A549 (cell line): Measurements from ENCODE around the gene RNF43. TPM values are rescaled to one million over a fixed set of nuclear protein-coding genes. Genes with fewer than 3 reads are reported as not detected.
A peak's percentile ranks its signal among the peaks of the same experiment; 100 is the strongest.

ENCODE experiments used
- ATAC-seq, 2 experiments: fragments of 200-7000 bp in 1 of 2; fragments of >200 bp in 1 of 2; cut with Nextera tagmentation in 1 of 2; cut with Tn5 transposase in 1 of 2; 3 replicates each; pipeline versions ENCODE4 v1.8.0 to v1.9.1; 2018 to 2020; ENCODE audit warnings: mild to moderate bottlenecking in 1 of 2, moderate library complexity in 1 of 2
- CTCF ChIA-PET: fragments of 300-600 bp; sonication (Branson Sonifier 250); formaldehyde crosslinking; extraction: SDS; loops from one replicate; lab custom pipeline; 2021; ENCODE audit warnings: antibody characterized with exemption, inconsistent platforms; lab: Yijun Ruan, JAX
- POLR2A ChIA-PET: fragments of 350-600 bp; formaldehyde crosslinking; extraction: SDS; loops from one replicate; lab custom pipeline; 2021; ENCODE audit warnings: antibody characterized with exemption, inconsistent platforms; lab: Yijun Ruan, JAX
- DNase-seq, 2 experiments: peaks; one replicate each; pipeline versions ENCODE4 v3.0.0 to v3.0.0-alpha.2; 2011 to 2016; ENCODE audit warnings: low read depth in 1 of 2, low spot score in 1 of 2
- FAIRE-seq: peaks from 2 replicates; lab custom pipeline; 2011; peaks lifted over from hg19 to GRCh38; lab: Jason Lieb, UNC
- H3K27ac ChIP-seq, 2 experiments: fragments of >200 bp; sonication (Bioruptor Twin); formaldehyde crosslinking; 3 replicates each; pipeline ENCODE4 v1.5.1; 2016 to 2017
- H3K4me1 ChIP-seq: fragments of >200 bp; sonication (Bioruptor Twin); formaldehyde crosslinking; 3 replicates; pipeline ENCODE4 v1.6.1; 2016
- H3K4me2 ChIP-seq: fragments of >200 bp; sonication (Bioruptor Twin); formaldehyde crosslinking; 3 replicates; pipeline ENCODE4 v1.6.1; 2016
- H3K4me3 ChIP-seq: fragments of >200 bp; sonication (Bioruptor Twin); formaldehyde crosslinking; 3 replicates; pipeline ENCODE4 v1.5.1; 2016
- H3K9me3 ChIP-seq: fragments of >200 bp; sonication (Bioruptor Twin); formaldehyde crosslinking; 3 replicates; pipeline ENCODE4 v1.6.1; 2016
- CHD2 ChIP-seq: fragments of 150-350 bp; IDR thresholded peaks from 2 replicates; pipeline ENCODE4 v1.6.1; 2014; ENCODE audit warnings: low read length; ENCODE audit not compliant: partially characterized antibody
- CTCF ChIP-seq: fragments of >200 bp; sonication (Bioruptor Twin); formaldehyde crosslinking; IDR thresholded peaks from 3 replicates; pipeline ENCODE4 v1.5.1; 2016
- E2F6 ChIP-seq: IDR thresholded peaks from 2 replicates; pipeline ENCODE4 v1.6.1; 2012; ENCODE audit warnings: low read depth, borderline replicate concordance
- ELK1 ChIP-seq: fragments of 150-350 bp; IDR thresholded peaks from 2 replicates; pipeline ENCODE4 v1.6.1; 2014; ENCODE audit warnings: low read depth, mild to moderate bottlenecking, low read length
- FOSL2 ChIP-seq, 2 experiments: fragments of 450-650 bp in 1 of 2; fragments of >200 bp in 1 of 2; sonication (Bioruptor Twin) in 1 of 2; formaldehyde crosslinking; IDR thresholded peaks; 2 replicates each; pipeline versions ENCODE4 v1.5.0 to v1.6.1; 2016 to 2020; ENCODE audit warnings: mild to moderate bottlenecking in 1 of 2, moderate library complexity in 1 of 2
- MAX ChIP-seq: IDR thresholded peaks from 2 replicates; pipeline ENCODE4 v1.6.1; 2012
- NFE2L2 ChIP-seq: fragments of 150-350 bp; conservative IDR thresholded peaks from 2 replicates; pipeline ENCODE4 v1.6.1; 2014; ENCODE audit warnings: low read length
- NPAS2 ChIP-seq: fragments of 250-450 bp; sonication (Bioruptor Pico); IDR thresholded peaks from 2 replicates; pipeline ENCODE4 v1.8.0; 2022; ENCODE audit warnings: mild to moderate bottlenecking, moderate library complexity, borderline replicate concordance
- POLR2A ChIP-seq: IDR thresholded peaks from 2 replicates; pipeline ENCODE4 v1.6.1; 2012; ENCODE audit warnings: mild to moderate bottlenecking, low read length
- RAD21 ChIP-seq, 2 experiments: fragments of >200 bp in 1 of 2; sonication (Bioruptor Twin) in 1 of 2; formaldehyde crosslinking in 1 of 2; IDR thresholded peaks in 1 of 2; conservative IDR thresholded peaks in 1 of 2; 2 replicates in 1 of 2; 3 replicates in 1 of 2; pipeline ENCODE4 v1.6.1; 2012 to 2018; ENCODE audit warnings: inconsistent platforms in 1 of 2
- RCOR1 ChIP-seq: fragments of 150-350 bp; IDR thresholded peaks from 2 replicates; pipeline ENCODE4 v1.6.1; 2014; ENCODE audit warnings: antibody characterized with exemption, low read length, low read depth
- SMC3 ChIP-seq: fragments of >200 bp; sonication (Bioruptor Twin); formaldehyde crosslinking; IDR thresholded peaks from 3 replicates; pipeline ENCODE4 v1.6.1; 2018; ENCODE audit warnings: inconsistent platforms
- WGBS: methylation state at CpG from one replicate; pipeline ENCODE4 v1.1.6; 2017; ENCODE audit errors: missing lambda C conversion rate; 5-methylcytosine and 5-hydroxymethylcytosine counted together
- polyA plus RNA-seq, 4 experiments: library from polyadenylated mRNA; depleted of rRNA in 3 of 4; stranded (reverse); fragments of >200 nt; fragmentation: RNase III in 1 of 4; extraction: RNeasy Plus Mini Kit Qiagen cat#74134 plus additional on column Dnase treatment in 1 of 4; gene quantifications; 2 replicates in 3 of 4; 3 replicates in 1 of 4; pipeline ENCODE4 v1.2.3, GENCODE V29; 2011 to 2017

RNF43 gene
- polyA plus RNA-seq, 2 of the 4 experiments (the other 2 are of a cell fraction): 2.5 to 6.6 TPM

- no peak for TF ChIP-seq CHD2
- TF ChIP-seq SMC3: no peak
- TF ChIP-seq MAX: no peak
- Histone ChIP-seq H3K4me1 (peaks cover 24% of the 10 kb centered on the region), H3K4me2 (peak overlapping the region; percentile 27; the same call in 1 of the 3 replicates), H3K4me3 (no peak overlapping the region), H3K9me3 (no peaks in the 10 kb centered on the region), H3K27ac (peak overlapping the region in 1 of 2 experiments; percentile 0; a peak in 1 of 6 replicates)
- FAIRE-seq: no peak
- ATAC-seq: no peak
- DNase-seq: no peak
- ChIA-PET POLR2A (no interaction called here), CTCF (interaction anchor here (0.5 to 2.2 kb wide), 3 partner anchors 11 to 216 kb away, joined by 3 to 7 read pairs (median 3); partner anchors contain the start of gene RNF43)
These were observed 15.3 kb downstream of the RNF43 start for GRCh38 chr17:58402047-58402446.

GRCh38 chr17:58401287-58401686 is 16.0 kb downstream of the RNF43 start:
- WGBS: 35% methylated on average over 2 of the region's 2 CpGs
- no peak for DNase-seq
- peak; percentile 79 for FAIRE-seq
- ChIA-PET CTCF (interaction anchor here (2.2 kb wide), 1 partner anchor 16 kb away, joined by 7 read pairs; the partner anchor contains the start of gene RNF43), POLR2A (no interaction called here)
- no peak overlapping the region for H3K4me3 ChIP-seq
- TF ChIP-seq NFE2L2 (no peak), E2F6 (no peak), FOSL2 (IDR thresholded peaks at IDR 0.05) (no peak), FOSL2 (CRISPR knock-in tag; IDR thresholded peaks at IDR 0.05) (no peak), CTCF (no peak), RAD21 (conservative IDR thresholded peaks at IDR 0.05 in 1 of 2, IDR thresholded peaks at IDR 0.05 in 1 of 2) (no peak), SMC3 (no peak), NPAS2 (CRISPR knock-in tag) (no peak), ELK1 (no peak)
- H3K9me3 ChIP-seq: no peaks in the 10 kb centered on the region
- no peak for ATAC-seq
- H3K4me1 ChIP-seq: peaks cover 24% of the 10 kb centered on the region
- no peak overlapping the region for H3K4me2 ChIP-seq
- H3K27ac ChIP-seq: no peak overlapping the region

GRCh38 chr17:58400826-58401225 is 16.5 kb downstream of the RNF43 start:
- H3K4me3 ChIP-seq: no peak overlapping the region
- POLR2A ChIA-PET: no interaction called here
- H3K9me3 ChIP-seq: no peaks in the 10 kb centered on the region
- no peak overlapping the region for H3K27ac ChIP-seq
- CTCF ChIA-PET: interaction anchor here (0.9 to 2.4 kb wide), 3 partner anchors 14 to 84 kb away, joined by 5 to 8 read pairs (median 6); partner anchors contain the start of gene RNF43
- FAIRE-seq: peak; percentile 49
- ATAC-seq: no peak
- peaks cover 24% of the 10 kb centered on the region for H3K4me1 ChIP-seq
- no peak for DNase-seq
- TF ChIP-seq RAD21 (conservative IDR thresholded peaks at IDR 0.05 in 1 of 2, IDR thresholded peaks at IDR 0.05 in 1 of 2) (no peak), POLR2A (no peak)
- no peak overlapping the region for H3K4me2 ChIP-seq

- WGBS: 88% methylated on average over 3 of the region's 3 CpGs
- no peak for ATAC-seq
- no peak for FAIRE-seq
- Histone ChIP-seq H3K27ac (no peak overlapping the region), H3K4me3 (no peak overlapping the region), H3K9me3 (no peaks in the 10 kb centered on the region), H3K4me2 (no peak overlapping the region), H3K4me1 (peaks cover 26% of the 10 kb centered on the region)
- POLR2A ChIA-PET: interaction anchor here (0.6 kb wide), 1 partner anchor 47 kb away, joined by 3 read pairs; the partner anchor contains the start of gene SUPT4H1
- CTCF ChIA-PET: interaction anchor here (0.9 to 2.4 kb wide), 5 partner anchors 15 to 83 kb away, joined by 3 to 8 read pairs (median 5); partner anchors contain the start of gene RNF43
- DNase-seq: no peak
- TF ChIP-seq CTCF (no peak), RCOR1 (no peak)
These were observed 17.4 kb downstream of the RNF43 start for GRCh38 chr17:58399974-58400373.
